Ovary (tissue), 3 donors: ENCODE results near the gene AQP1.

Source experiments
- CTCF ChIP-seq, 3 donors: fragments of 450-650 bp in 2 of 3; fragments of 200-600 bp in 1 of 3; IDR thresholded peaks; one replicate each; pipeline versions ENCODE4 v1.5.1 to v1.8.0; 2016 to 2022; ENCODE audit warnings: antibody characterized with exemption in 3 of 3, mild to moderate bottlenecking in 1 of 3
- EP300 ChIP-seq: sonication (generic); formaldehyde crosslinking; IDR thresholded peaks from one replicate; pipeline ENCODE4 v1.6.1; 2017; ENCODE audit warnings: antibody characterized with exemption
- donor health status: DM: no; HTN: no; CAD: no.

- TF ChIP-seq EP300: no peak
- TF ChIP-seq CTCF (IDR thresholded peaks at IDR 0.05): no peak
Observed at GRCh38 chr7:30900053-30900452, 11.6 kb upstream of the AQP1 start.
